Activated T-helper 17 cell treated with anti-CD3 and anti-CD28 coated beads, Interleukin-2, amount 50 U/mL, for 72 hours (primary cell): ENCODE results near the gene CYP27A1. TPM values are rescaled to one million over a fixed set of nuclear protein-coding genes. Genes with fewer than 3 reads are reported as not detected.

Experiments used
- ATAC-seq: fragments of 150-1000 bp; cut with Tn5 transposase; replicated peaks from 2 replicates; pipeline ENCODE4 v1.10.0; 2021; ENCODE audit warnings: mild to moderate bottlenecking, moderate library complexity
- H3K27ac Mint-ChIP-seq: one replicate; pipeline ENCODE4 v1.8.0; 2022; ENCODE audit warnings: mixed read lengths
- H3K27me3 Mint-ChIP-seq: one replicate; pipeline ENCODE4 v1.8.0; 2022; ENCODE audit warnings: mixed read lengths
- H3K36me3 Mint-ChIP-seq: one replicate; pipeline ENCODE4 v1.8.0; 2022; ENCODE audit warnings: low read depth, mild to moderate bottlenecking, mixed read lengths
- H3K4me1 Mint-ChIP-seq: one replicate; pipeline ENCODE4 v1.8.0; 2022; ENCODE audit warnings: mixed read lengths
- H3K4me3 Mint-ChIP-seq: one replicate; pipeline ENCODE4 v1.8.0; 2022; ENCODE audit warnings: mild to moderate bottlenecking, mixed read lengths
- H3K9me3 Mint-ChIP-seq: one replicate; pipeline ENCODE4 v1.8.0; 2022; ENCODE audit warnings: mixed read lengths
- total RNA-seq, 2 donors: library from RNA; stranded (reverse); gene quantifications; one replicate each; pipeline ENCODE4 v1.2.3, GENCODE V29; 2022

CYP27A1 gene
- total RNA-seq, 2 donors from 2014 or later: 0.66 TPM; not detected in 1

- Mint-ChIP-seq H3K27ac (no peak overlapping the region), H3K9me3 (no peaks in the 10 kb centered on the region), H3K27me3 (peaks cover 25% of the 10 kb centered on the region), H3K36me3 (no peaks in the 10 kb centered on the region), H3K4me1 (no peaks in the 10 kb centered on the region), H3K4me3 (no peak overlapping the region)
- ATAC-seq: no peak
Observed at GRCh38 chr2:218849721-218850120, 67.8 kb downstream of the CYP27A1 start.

- peaks cover 34% of the 10 kb centered on the region for H3K27me3 Mint-ChIP-seq
- no peak for ATAC-seq
- no peak overlapping the region for H3K27ac Mint-ChIP-seq
- no peaks in the 10 kb centered on the region for H3K36me3 Mint-ChIP-seq
- H3K4me3 Mint-ChIP-seq: no peak overlapping the region
- H3K9me3 Mint-ChIP-seq: no peaks in the 10 kb centered on the region
- H3K4me1 Mint-ChIP-seq: no peaks in the 10 kb centered on the region
Observed at GRCh38 chr2:218850796-218851195, 68.8 kb downstream of the CYP27A1 start.

- no peaks in the 10 kb centered on the region for H3K9me3 Mint-ChIP-seq
- peaks cover 39% of the 10 kb centered on the region for H3K27me3 Mint-ChIP-seq
- no peaks in the 10 kb centered on the region for H3K36me3 Mint-ChIP-seq
- ATAC-seq: no peak
- no peak overlapping the region for H3K4me3 Mint-ChIP-seq
- H3K27ac Mint-ChIP-seq: no peak overlapping the region
- H3K4me1 Mint-ChIP-seq: no peaks in the 10 kb centered on the region
Observed at GRCh38 chr2:218851286-218851685, 69.3 kb downstream of the CYP27A1 start.

- no peaks in the 10 kb centered on the region for H3K36me3 Mint-ChIP-seq
- peak; percentile 78 for ATAC-seq
- H3K9me3 Mint-ChIP-seq: no peaks in the 10 kb centered on the region
- no peaks in the 10 kb centered on the region for H3K4me1 Mint-ChIP-seq
- H3K27ac Mint-ChIP-seq: no peak overlapping the region
- peaks cover 54% of the 10 kb centered on the region for H3K27me3 Mint-ChIP-seq
- H3K4me3 Mint-ChIP-seq: no peak overlapping the region
Observed at GRCh38 chr2:218852911-218853667, 71.1 kb downstream of the CYP27A1 start.

GRCh38 chr2:218853766-218854165, 71.8 kb downstream of the CYP27A1 start:
- no peaks in the 10 kb centered on the region for H3K36me3 Mint-ChIP-seq
- no peak overlapping the region for H3K4me3 Mint-ChIP-seq
- no peak overlapping the region for H3K27ac Mint-ChIP-seq
- H3K27me3 Mint-ChIP-seq: peaks cover 60% of the 10 kb centered on the region
- no peaks in the 10 kb centered on the region for H3K4me1 Mint-ChIP-seq
- H3K9me3 Mint-ChIP-seq: no peaks in the 10 kb centered on the region
- ATAC-seq: no peak

- no peaks in the 10 kb centered on the region for H3K4me1 Mint-ChIP-seq
Observed at GRCh38 chr2:218854860-218855259, 72.9 kb downstream of the CYP27A1 start.

GRCh38 chr2:218855305-218856166, 73.6 kb downstream of the CYP27A1 start:
- Mint-ChIP-seq H3K4me1 (no peaks in the 10 kb centered on the region), H3K27me3 (peaks cover 71% of the 10 kb centered on the region), H3K4me3 (no peak overlapping the region), H3K36me3 (no peaks in the 10 kb centered on the region), H3K27ac (no peak overlapping the region), H3K9me3 (no peaks in the 10 kb centered on the region)
- ATAC-seq: no peak

More at GRCh38 chr2:218854860-218855259, 72.9 kb downstream of the CYP27A1 start:
- no peaks in the 10 kb centered on the region for H3K36me3 Mint-ChIP-seq
- H3K27me3 Mint-ChIP-seq: peaks cover 65% of the 10 kb centered on the region
- H3K9me3 Mint-ChIP-seq: no peaks in the 10 kb centered on the region
- ATAC-seq: no peak
- no peak overlapping the region for H3K27ac Mint-ChIP-seq
- no peak overlapping the region for H3K4me3 Mint-ChIP-seq

GRCh38 chr2:218856167-218856895, 74.4 kb downstream of the CYP27A1 start:
- Mint-ChIP-seq H3K27ac (no peak overlapping the region), H3K27me3 (peaks cover 72% of the 10 kb centered on the region), H3K36me3 (no peaks in the 10 kb centered on the region), H3K4me1 (no peaks in the 10 kb centered on the region), H3K4me3 (no peak overlapping the region), H3K9me3 (no peaks in the 10 kb centered on the region)
- ATAC-seq: no peak

- ATAC-seq: no peak
- no peaks in the 10 kb centered on the region for H3K4me1 Mint-ChIP-seq
- H3K4me3 Mint-ChIP-seq: no peak overlapping the region
- H3K27ac Mint-ChIP-seq: no peak overlapping the region
- peaks cover 77% of the 10 kb centered on the region for H3K27me3 Mint-ChIP-seq
- H3K9me3 Mint-ChIP-seq: no peaks in the 10 kb centered on the region
- no peaks in the 10 kb centered on the region for H3K36me3 Mint-ChIP-seq
Observed at GRCh38 chr2:218856896-218857243, 74.9 kb downstream of the CYP27A1 start.

- ATAC-seq: no peak
- no peaks in the 10 kb centered on the region for H3K36me3 Mint-ChIP-seq
- H3K4me3 Mint-ChIP-seq: no peak overlapping the region
- no peaks in the 10 kb centered on the region for H3K4me1 Mint-ChIP-seq
- H3K9me3 Mint-ChIP-seq: no peaks in the 10 kb centered on the region
- H3K27me3 Mint-ChIP-seq: peaks cover 79% of the 10 kb centered on the region
- H3K27ac Mint-ChIP-seq: no peak overlapping the region
Observed at GRCh38 chr2:218857371-218858137, 75.6 kb downstream of the CYP27A1 start.

- H3K9me3 Mint-ChIP-seq: no peaks in the 10 kb centered on the region
- no peaks in the 10 kb centered on the region for H3K36me3 Mint-ChIP-seq
- H3K4me1 Mint-ChIP-seq: no peaks in the 10 kb centered on the region
- no peak overlapping the region for H3K27ac Mint-ChIP-seq
- H3K4me3 Mint-ChIP-seq: no peak overlapping the region
- H3K27me3 Mint-ChIP-seq: peaks cover 81% of the 10 kb centered on the region
- no peak for ATAC-seq
Observed at GRCh38 chr2:218858138-218858445, 76.1 kb downstream of the CYP27A1 start.

GRCh38 chr2:218858671-218859555, 77.0 kb downstream of the CYP27A1 start:
- peaks cover 81% of the 10 kb centered on the region for H3K27me3 Mint-ChIP-seq
- peak overlapping the region; percentile 60 for H3K4me3 Mint-ChIP-seq

GRCh38 chr2:218859556-218859987, 77.6 kb downstream of the CYP27A1 start, which contains the start of gene WNT6:
TSS of gene WNT6 (plus strand) at chr2:218859805. CDS start at chr2:218860038, 233 bp downstream.
- H3K27ac Mint-ChIP-seq: no peak within 1 kb of the TSS
- H3K4me3 Mint-ChIP-seq: peak within 1 kb of the TSS; percentile 60
- ATAC-seq: peak; percentile 34
- H3K4me1 Mint-ChIP-seq: no peaks in the 10 kb centered on the region
- no peaks in the 10 kb centered on the region for H3K36me3 Mint-ChIP-seq
- no peaks in the 10 kb centered on the region for H3K9me3 Mint-ChIP-seq
- H3K27me3 Mint-ChIP-seq: peaks cover 77% of the 10 kb centered on the region

More at GRCh38 chr2:218858671-218859555, 77.0 kb downstream of the CYP27A1 start:
- Mint-ChIP-seq H3K4me1 (no peaks in the 10 kb centered on the region), H3K9me3 (no peaks in the 10 kb centered on the region), H3K27ac (no peak overlapping the region), H3K36me3 (no peaks in the 10 kb centered on the region)
- ATAC-seq: no peak
